H1 (cell line): ENCODE measurements around the gene POLR2J. TPM values are rescaled to one million over a fixed set of nuclear protein-coding genes. Genes with fewer than 3 reads are reported as not detected.

Source experiments
- CTCF ChIA-PET: fragments of 300-600 bp; sonication (Branson Sonifier 250); formaldehyde crosslinking; loops from one replicate; lab custom pipeline; 2021; ENCODE audit not compliant: partially characterized antibody; lab: Charles Lee
- POLR2A ChIA-PET: fragments of 300-600 bp; sonication (Branson Sonifier 250); formaldehyde crosslinking; loops from one replicate; lab custom pipeline; 2021; ENCODE audit warnings: inconsistent platforms; ENCODE audit not compliant: partially characterized antibody; lab: Charles Lee
- DNase-seq, 2 experiments: peaks; one replicate each; pipeline versions ENCODE4 v3.0.0 to v3.0.0-alpha.2; 2010 to 2022; ENCODE audit warnings: low spot score in 2 of 2, low read depth in 1 of 2, mixed read lengths in 1 of 2
- FAIRE-seq: peaks from 2 replicates; lab custom pipeline; 2011; peaks lifted over from hg19 to GRCh38; lab: Jason Lieb, UNC
- H2AFZ ChIP-seq: 2 replicates; pipeline ENCODE4 v1.8.1; 2012; ENCODE audit warnings: low read length, inconsistent platforms
- H2AK5ac ChIP-seq: 2 replicates; pipeline ENCODE4 v1.6.1; 2013; ENCODE audit warnings: low read depth, low read length
- H2BK120ac ChIP-seq: replicated peaks from 2 replicates; pipeline ENCODE3; 2013; ENCODE audit warnings: low read depth, low read length, inconsistent platforms
- H2BK12ac ChIP-seq: 2 replicates; pipeline ENCODE4 v1.6.1; 2013; ENCODE audit warnings: low read depth, low read length
- H2BK15ac ChIP-seq: 2 replicates; pipeline ENCODE4 v1.6.1; 2013; ENCODE audit warnings: low read length
- H2BK20ac ChIP-seq: 2 replicates; pipeline ENCODE4 v1.6.1; 2013; ENCODE audit warnings: low read length
- H2BK5ac ChIP-seq: 2 replicates; pipeline ENCODE4 v1.6.1; 2013; ENCODE audit warnings: low read depth, low read length
- H3K14ac ChIP-seq: 2 replicates; pipeline ENCODE4 v1.6.1; 2013; ENCODE audit warnings: inconsistent platforms; ENCODE audit not compliant: insufficient read length
- H3K18ac ChIP-seq: 2 replicates; pipeline ENCODE4 v1.6.1; 2013; ENCODE audit warnings: low read length; ENCODE audit errors: extremely low read depth
- H3K23ac ChIP-seq: 2 replicates; pipeline ENCODE4 v1.6.1; 2013; ENCODE audit warnings: inconsistent platforms; ENCODE audit not compliant: insufficient read length
- H3K23me2 ChIP-seq: 2 replicates; pipeline ENCODE4 v1.6.1; 2013; ENCODE audit warnings: low read depth, low read length
- H3K27ac ChIP-seq: 2 replicates; pipeline ENCODE4 v1.6.1; 2011; ENCODE audit warnings: low read depth, low read length, inconsistent platforms
- H3K27me3 ChIP-seq, 4 experiments: replicated peaks in 1 of 4; 1 replicate in 1 of 4; 2 replicates in 3 of 4; pipeline versions ENCODE4 v1.6.1 to v1.8.1; 2011 to 2013; ENCODE audit warnings: low read length in 3 of 4, mild to moderate bottlenecking in 3 of 4, inconsistent platforms in 2 of 4, mixed read lengths in 2 of 4, moderate library complexity in 1 of 4; ENCODE audit not compliant: control insufficient read depth in 3 of 4, insufficient read depth in 3 of 4; ENCODE audit errors: extremely low read depth in 1 of 4
- H3K36me3 ChIP-seq, 4 experiments: 2 replicates each; pipeline versions ENCODE4 v1.6.1 to v1.8.1; 2011 to 2013; ENCODE audit warnings: mild to moderate bottlenecking in 4 of 4, low read length in 3 of 4, moderate library complexity in 2 of 4, control low read depth in 1 of 4, inconsistent platforms in 1 of 4; ENCODE audit not compliant: insufficient read depth in 4 of 4, control insufficient read depth in 2 of 4
- H3K4ac ChIP-seq: replicated peaks from 2 replicates; pipeline ENCODE3; 2013; ENCODE audit warnings: low read length, low read depth, mixed read lengths, inconsistent platforms; ENCODE audit not compliant: insufficient read length
- H3K4me1 ChIP-seq, 4 experiments: replicated peaks in 1 of 4; 1 replicate in 1 of 4; 2 replicates in 3 of 4; pipeline versions ENCODE4 v1.6.1 to v1.8.1; 2011 to 2013; ENCODE audit warnings: low read length in 3 of 4, inconsistent platforms in 2 of 4, mixed read lengths in 1 of 4; ENCODE audit not compliant: insufficient read depth in 4 of 4, control insufficient read depth in 3 of 4
- H3K4me2 ChIP-seq, 2 experiments: 2 replicates each; pipeline versions ENCODE4 v1.6.1 to v1.8.1; 2011 to 2013; ENCODE audit warnings: low read depth in 2 of 2, low read length in 2 of 2, control low read depth in 1 of 2, inconsistent platforms in 1 of 2, mild to moderate bottlenecking in 1 of 2; ENCODE audit not compliant: insufficient read depth in 1 of 2
- H3K4me3 ChIP-seq, 4 experiments: fragments of 200-600, 300-600 bp in 1 of 4; sonication (generic), shearing (Covaris generic), sonication (Bioruptor Twin) in 1 of 4; 2 replicates each; pipeline versions ENCODE4 v1.5.1 to v1.8.1; 2011 to 2016; ENCODE audit warnings: low read length in 4 of 4, low read depth in 3 of 4, control low read depth in 2 of 4, inconsistent platforms in 2 of 4, mild to moderate bottlenecking in 2 of 4, mixed read lengths in 1 of 4, moderate library complexity in 1 of 4; ENCODE audit not compliant: insufficient read depth in 2 of 4; ENCODE audit errors: extremely low read depth in 1 of 4
- H3K56ac ChIP-seq: replicated peaks from 2 replicates; pipeline ENCODE3; 2013; ENCODE audit warnings: low read depth, mild to moderate bottlenecking, mixed read lengths, low read length, inconsistent platforms; ENCODE audit not compliant: insufficient read length
- H3K79me1 ChIP-seq: 2 replicates; pipeline ENCODE4 v1.6.1; 2013; ENCODE audit warnings: low read depth, low read length, control low read depth
- H3K79me2 ChIP-seq, 2 experiments: 2 replicates each; pipeline versions ENCODE4 v1.6.1 to v1.8.1; 2012 to 2013; ENCODE audit warnings: low read length in 2 of 2, mild to moderate bottlenecking in 2 of 2, inconsistent platforms in 1 of 2; ENCODE audit not compliant: insufficient read depth in 2 of 2, control insufficient read depth in 1 of 2
- H3K9ac ChIP-seq, 4 experiments: replicated peaks in 1 of 4; 1 replicate in 1 of 4; 2 replicates in 3 of 4; pipeline versions ENCODE4 v1.6.1 to v1.8.1; 2011 to 2013; ENCODE audit warnings: low read depth in 3 of 4, low read length in 3 of 4, control low read depth in 2 of 4, mild to moderate bottlenecking in 2 of 4, moderate library complexity in 2 of 4, inconsistent platforms in 1 of 4; ENCODE audit errors: extremely low read depth in 1 of 4
- H3K9me3 ChIP-seq, 2 experiments: 2 replicates each; pipeline versions ENCODE4 v1.6.1 to v1.8.1; 2012 to 2013; ENCODE audit warnings: mild to moderate bottlenecking in 2 of 2, moderate library complexity in 2 of 2, control low read depth in 1 of 2, inconsistent platforms in 1 of 2, low read depth in 1 of 2, low read length in 1 of 2, mixed read lengths in 1 of 2; ENCODE audit not compliant: insufficient read depth in 2 of 2
- H4K20me1 ChIP-seq, 2 experiments: replicated peaks in 1 of 2; 2 replicates each; pipeline versions ENCODE3 to v1.8.1; 2011 to 2013; ENCODE audit warnings: inconsistent platforms in 2 of 2, low read length in 2 of 2, mild to moderate bottlenecking in 1 of 2; ENCODE audit not compliant: insufficient read depth in 2 of 2, control insufficient read depth in 1 of 2
- H4K5ac ChIP-seq: 2 replicates; pipeline ENCODE4 v1.6.1; 2013; ENCODE audit warnings: low read length, low read depth, mixed read lengths, inconsistent platforms; ENCODE audit not compliant: insufficient read length
- H4K8ac ChIP-seq: 2 replicates; pipeline ENCODE4 v1.8.0; 2013; ENCODE audit warnings: mild to moderate bottlenecking, moderate library complexity, low read length, inconsistent platforms; ENCODE audit not compliant: insufficient read depth; ENCODE audit errors: extremely low read depth
- H4K91ac ChIP-seq: replicated peaks from 2 replicates; pipeline ENCODE3; 2013; ENCODE audit warnings: low read length, mixed read lengths, inconsistent platforms; ENCODE audit not compliant: insufficient read length
- BCL11A ChIP-seq, 2 experiments: IDR thresholded peaks; one replicate each; pipeline ENCODE4 v1.6.1; 2011; ENCODE audit warnings: low read depth in 2 of 2, low read length in 2 of 2, mild to moderate bottlenecking in 2 of 2
- CBX5 ChIP-seq: fragments of 300-800, 300-1000 bp; sonication (generic); IDR thresholded peaks from 2 replicates; pipeline ENCODE4 v1.7.1; 2016; ENCODE audit warnings: antibody characterized with exemption, low read length, low read depth
- CHD1 ChIP-seq: IDR thresholded peaks from 2 replicates; pipeline ENCODE4 v1.6.1; 2012; ENCODE audit warnings: low read depth, low read length, improper control_type of control experiment
- MAFK ChIP-seq: IDR thresholded peaks from 2 replicates; pipeline ENCODE4 v1.6.1; 2012; ENCODE audit warnings: low read depth, mild to moderate bottlenecking, improper control_type of control experiment, low read length
- NRF1 ChIP-seq: IDR thresholded peaks from 2 replicates; pipeline ENCODE4 v1.6.1; 2011; ENCODE audit warnings: mild to moderate bottlenecking, low read depth, low read length, improper control_type of control experiment
- PHF8 ChIP-seq: fragments of 200-600 bp; sonication (generic); conservative IDR thresholded peaks from 2 replicates; pipeline ENCODE4 v1.7.1; 2012; ENCODE audit warnings: low read depth, mild to moderate bottlenecking, inconsistent platforms, low read length, moderate library complexity
- RNF2 ChIP-seq: fragments of 200-900, 300-1000 bp; sonication (generic); IDR thresholded peaks from 2 replicates; pipeline ENCODE4 v1.7.1; 2016; ENCODE audit warnings: borderline replicate concordance, low read depth, mild to moderate bottlenecking, antibody characterized with exemption, low read length; ENCODE audit not compliant: poor library complexity, severe bottlenecking; ENCODE audit errors: missing control alignments
- SIN3A ChIP-seq, 2 experiments: IDR thresholded peaks in 1 of 2; conservative IDR thresholded peaks in 1 of 2; 2 replicates each; pipeline ENCODE4 v1.6.1; 2011 to 2012; ENCODE audit warnings: low read length in 2 of 2, improper control_type of control experiment in 1 of 2, low read depth in 1 of 2, mild to moderate bottlenecking in 1 of 2
- SUZ12 ChIP-seq: fragments of 200-600 bp; sonication (generic); IDR thresholded peaks from 2 replicates; pipeline ENCODE4 v1.6.1; 2012; ENCODE audit warnings: mild to moderate bottlenecking, inconsistent platforms, low read length, moderate library complexity, mixed read lengths
- WGBS, 2 experiments: shearing (Covaris generic) in 1 of 2; methylation state at CpG; one replicate each; pipeline versions ENCODE4 v1.1.6 to v1.1.7; 2013 to 2015; ENCODE audit warnings: low lambda C conversion rate in 2 of 2, mixed read lengths in 2 of 2, inconsistent platforms in 1 of 2, low coverage in 1 of 2, missing lambda C conversion rate in 1 of 2; ENCODE audit not compliant: insufficient replicate concordance in 2 of 2, insufficient coverage in 1 of 2, insufficient read length in 1 of 2; ENCODE audit errors: extremely low coverage in 1 of 2, missing lambda C conversion rate in 1 of 2; 5-methylcytosine and 5-hydroxymethylcytosine counted together
- polyA plus RNA-seq, 7 experiments: library from polyadenylated mRNA; depleted of rRNA in 3 of 7; stranded (reverse) in 5 of 7; unstranded in 2 of 7; fragments of >200 nt in 5 of 7; fragments of 200-250 nt in 2 of 7; gene quantifications; 1 replicate in 5 of 7; 2 replicates in 1 of 7; 4 replicates in 1 of 7; pipeline versions ENCODE4 v1.2.1 to v1.2.3, GENCODE V29; 2011 to 2013; ENCODE audit warnings: missing spikeins in 2 of 7, mixed read lengths in 2 of 7
- total RNA-seq: library from RNA; stranded (reverse); fragmentation: NEBNext Ultra II Directional; extraction: Animal tissue kit (Norgen Biotek cat#: 25700); gene quantifications from 2 replicates; pipeline ENCODE4 v1.2.1, GENCODE V29; 2021

Gene POLR2J
- total and polyA plus RNA-seq, 2 of the 8 experiments (the other 6 are each of a cell fraction or from before 2014, with no cell fraction given) = 54.1 to 113 TPM

DNA sequence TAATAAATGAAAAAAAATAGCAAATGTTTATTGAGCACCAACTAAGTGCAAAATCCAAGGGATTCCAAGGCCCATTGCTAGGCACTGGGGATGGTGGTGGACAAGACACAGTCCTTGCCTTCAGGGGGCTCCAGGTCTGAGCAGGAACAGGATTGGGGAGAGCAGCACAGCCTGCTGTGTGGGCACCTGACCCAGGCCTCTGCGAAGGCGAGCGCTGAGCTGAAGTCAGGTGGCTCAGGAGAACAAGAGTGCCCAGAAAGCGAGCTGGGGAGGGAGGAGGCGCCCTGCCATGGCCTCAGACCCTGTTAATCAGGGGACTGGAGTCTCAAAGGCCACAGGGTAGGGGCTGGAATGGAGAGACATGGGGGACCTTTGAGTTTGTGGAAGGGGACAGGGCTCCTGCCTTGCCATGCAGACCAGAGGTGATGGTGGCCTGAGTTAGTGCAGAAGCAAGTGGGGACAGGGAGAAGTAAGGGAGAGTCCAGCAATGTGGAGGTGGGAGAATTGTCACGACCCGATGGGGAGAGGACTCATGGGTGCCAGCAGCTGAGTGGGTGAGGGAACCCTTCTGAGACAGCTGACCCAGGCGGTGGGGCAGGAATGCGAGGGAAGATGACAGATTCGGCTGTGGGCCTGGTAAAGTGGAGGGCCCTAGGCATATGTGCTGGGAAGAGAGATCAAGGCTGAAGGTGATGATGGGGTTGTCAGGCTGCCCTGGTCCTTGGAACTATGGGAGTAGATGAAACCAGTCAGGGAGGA lies 49.4 kb downstream of the POLR2J start:
- Histone ChIP-seq H4K91ac (no peak overlapping the region), H3K18ac (no peak overlapping the region), H2AFZ (no peak overlapping the region), H3K36me3 (peaks cover 0 to 12% (median 5%) of the 10 kb centered on the region in 4 experiments; a peak in 5 of 8 replicates), H3K23ac (no peak overlapping the region), H2BK15ac (no peak overlapping the region), H2BK5ac (no peak overlapping the region), H3K27ac (no peak overlapping the region), H3K14ac (no peak overlapping the region), H3K79me2 (no peaks in the 10 kb centered on the region), H2BK12ac (0 out of 2 replicates have a peak overlapping the region, but pooled peaks have one; percentile 0), H4K20me1 (peaks cover 3 to 4% of the 10 kb centered on the region in 2 experiments), H3K4me3 (no peak overlapping the region), H3K56ac (no peak overlapping the region), H2BK120ac (no peak overlapping the region), H4K8ac (0 out of 2 replicates have a peak overlapping the region, but pooled peaks have one; percentile 14), H3K79me1 (no peaks in the 10 kb centered on the region), H3K23me2 (peaks cover 3% of the 10 kb centered on the region; the same call in 1 of the 2 replicates), H2AK5ac (no peak overlapping the region), H4K5ac (no peak overlapping the region), H3K4me2 (no peak overlapping the region), H2BK20ac (no peak overlapping the region), H3K9ac (peak overlapping the region in 1 of 4 experiments; percentile 3; a peak in 1 of 7 replicates), H3K4me1 (peaks cover 0 to 14% (median 5%) of the 10 kb centered on the region in 4 experiments; a peak in 5 of 7 replicates), H3K4ac (no peak overlapping the region), H3K9me3 (no peaks in the 10 kb centered on the region), H3K27me3 (no peaks in the 10 kb centered on the region)
- FAIRE-seq = no peak
- TF ChIP-seq PHF8 (no peak), RNF2 (no peak), BCL11A (IDR thresholded peaks at IDR 0.05; ENCODE audit: low read depth in 2 of 2, low read length in 2 of 2) (no peak), CHD1 (no peak), SIN3A (conservative IDR thresholded peaks at IDR 0.05 in 1 of 2, IDR thresholded peaks at IDR 0.05 in 1 of 2; ENCODE audit: low read depth in 1 of 2, low read length in 2 of 2) (no peak), MAFK (no peak), SUZ12 (no peak), NRF1 (no peak), CBX5 (no peak)
- CTCF ChIA-PET = interaction anchor here (0.9 to 2.1 kb wide), 3 partner anchors 17 to 24 kb away, joined by 3 to 8 read pairs (median 5); no protein-coding TSS in a partner anchor
- no peak for DNase-seq
- WGBS, 2 experiments = 93% methylated on average over 10 of the region's 10 CpGs; no CpG with 5 or more reads in 1 of the 2 experiments
- POLR2A ChIA-PET = interaction anchor here (0.8 to 9.5 kb wide), 4 partner anchors 9 to 17 kb away, joined by 3 to 49 read pairs (median 4); no protein-coding TSS in a partner anchor
